Lower leg skin (tissue), 3 donors: ENCODE data around the gene MIEF2.

Source experiments
- CTCF ChIP-seq, 3 donors: fragments of 450-650 bp; IDR thresholded peaks; one replicate each; pipeline ENCODE4 v1.5.1; 2016; ENCODE audit warnings: antibody characterized with exemption in 3 of 3, mild to moderate bottlenecking in 3 of 3, moderate library complexity in 2 of 3
- POLR2A ChIP-seq, 2 donors: fragments of 450-650 bp; IDR thresholded peaks; one replicate each; pipeline ENCODE4 v1.6.1; 2016 to 2017; ENCODE audit warnings: antibody characterized with exemption in 2 of 2, mild to moderate bottlenecking in 1 of 2, moderate library complexity in 1 of 2

- TF ChIP-seq CTCF (IDR thresholded peaks at IDR 0.05) (no peak), POLR2A (IDR thresholded peaks at IDR 0.05) (no peak)
These were observed at the start of gene MIEF2 for GRCh38 chr17:18260332-18261145.
